Measurements from ENCODE around the gene HP1BP3. TPM values are rescaled to one million over a fixed set of nuclear protein-coding genes. Genes with fewer than 3 reads are reported as not detected.

HP1BP3 gene
- total RNA-seq, 4 donors from 2014 or later, result 108 to 342 (median 206) TPM

DNA sequence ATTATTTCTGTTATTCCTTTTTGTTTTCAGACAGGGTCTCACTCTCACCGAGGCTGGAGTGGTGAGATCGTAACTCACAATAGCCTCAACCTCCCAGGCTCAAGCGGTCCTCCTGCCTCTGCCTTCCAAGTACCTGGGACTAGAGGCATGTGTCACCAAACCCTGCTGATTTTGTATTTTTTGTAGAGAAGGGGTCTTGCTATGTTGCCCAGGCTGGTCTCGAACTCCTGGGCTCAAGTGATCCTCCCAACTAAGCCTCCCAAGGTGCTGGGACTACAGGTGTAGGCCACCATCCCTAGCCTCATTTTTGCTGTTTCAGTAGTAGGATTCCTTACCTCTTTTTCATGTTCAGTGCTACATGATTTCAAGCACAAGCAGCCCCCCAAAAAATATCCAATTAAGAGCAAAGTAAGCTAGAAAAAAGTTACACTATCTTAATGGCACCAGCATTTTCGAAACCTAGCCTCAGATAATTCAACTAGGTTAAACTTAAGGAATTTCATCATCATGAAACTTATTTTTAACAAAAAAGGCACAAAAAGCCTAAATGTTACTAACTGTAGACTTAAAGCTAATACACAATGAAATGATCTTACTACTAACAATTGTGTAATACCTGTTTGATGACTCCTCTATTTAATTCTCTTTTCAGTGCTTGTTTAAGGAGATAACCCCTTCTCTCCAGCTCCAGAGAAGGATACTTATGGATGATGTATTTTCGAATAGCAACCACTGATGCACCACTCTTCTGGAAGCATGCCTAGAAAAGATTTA is 16.6 kb downstream of the HP1BP3 start:
- DNase-seq, result no peak
- intact Hi-C loops (cut with DNase I; ENCODE audit: low total_unique reads), result no loop called here
- no peaks in the 10 kb centered on the region for H3K9me3 ChIP-seq
- H3K27me3 ChIP-seq, result no peaks in the 10 kb centered on the region
- no peaks in the 10 kb centered on the region for H3K4me1 ChIP-seq
- TF ChIP-seq POLR2A (IDR thresholded peaks at IDR 0.05), result no peak
- TF ChIP-seq, protein P1, sequence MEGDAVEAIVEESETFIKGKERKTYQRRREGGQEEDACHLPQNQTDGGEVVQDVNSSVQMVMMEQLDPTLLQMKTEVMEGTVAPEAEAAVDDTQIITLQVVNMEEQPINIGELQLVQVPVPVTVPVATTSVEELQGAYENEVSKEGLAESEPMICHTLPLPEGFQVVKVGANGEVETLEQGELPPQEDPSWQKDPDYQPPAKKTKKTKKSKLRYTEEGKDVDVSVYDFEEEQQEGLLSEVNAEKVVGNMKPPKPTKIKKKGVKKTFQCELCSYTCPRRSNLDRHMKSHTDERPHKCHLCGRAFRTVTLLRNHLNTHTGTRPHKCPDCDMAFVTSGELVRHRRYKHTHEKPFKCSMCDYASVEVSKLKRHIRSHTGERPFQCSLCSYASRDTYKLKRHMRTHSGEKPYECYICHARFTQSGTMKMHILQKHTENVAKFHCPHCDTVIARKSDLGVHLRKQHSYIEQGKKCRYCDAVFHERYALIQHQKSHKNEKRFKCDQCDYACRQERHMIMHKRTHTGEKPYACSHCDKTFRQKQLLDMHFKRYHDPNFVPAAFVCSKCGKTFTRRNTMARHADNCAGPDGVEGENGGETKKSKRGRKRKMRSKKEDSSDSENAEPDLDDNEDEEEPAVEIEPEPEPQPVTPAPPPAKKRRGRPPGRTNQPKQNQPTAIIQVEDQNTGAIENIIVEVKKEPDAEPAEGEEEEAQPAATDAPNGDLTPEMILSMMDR (IDR thresholded peaks at IDR 0.05), result no peak
- H3K4me3 ChIP-seq, result no peak overlapping the region
- no peak overlapping the region for H3K27ac ChIP-seq
- no peaks in the 10 kb centered on the region for H3K36me3 ChIP-seq

DNA sequence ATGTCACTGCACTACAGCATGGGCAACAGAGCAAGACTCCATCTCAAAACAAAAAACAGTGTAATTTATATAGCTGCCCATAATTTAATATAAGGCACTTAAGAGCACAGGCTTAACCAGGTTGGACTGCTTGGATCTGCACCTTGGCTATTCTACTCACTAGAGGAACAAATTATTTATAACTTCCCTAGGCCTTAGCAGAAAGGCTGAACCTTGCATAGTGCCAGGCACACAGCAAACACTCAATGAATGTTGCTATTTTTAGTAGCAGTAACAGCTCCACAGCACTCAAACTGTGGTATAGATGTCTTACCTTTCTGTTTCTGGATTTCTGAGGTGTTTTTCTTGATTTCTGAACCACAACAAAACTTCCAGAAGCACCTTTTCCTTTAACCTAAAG is 19.8 kb downstream of the HP1BP3 start:
- no peaks in the 10 kb centered on the region for H3K27me3 ChIP-seq
- H3K9me3 ChIP-seq, result no peaks in the 10 kb centered on the region
- no peak for TF ChIP-seq POLR2A (IDR thresholded peaks at IDR 0.05)
- TF ChIP-seq, protein P1 (IDR thresholded peaks at IDR 0.05), result no peak
- intact Hi-C loops (cut with DNase I; ENCODE audit: low total_unique reads), result no loop called here
- no peak overlapping the region for H3K27ac ChIP-seq
- H3K36me3 ChIP-seq, result no peaks in the 10 kb centered on the region
- DNase-seq, result no peak
- H3K4me3 ChIP-seq, result no peak overlapping the region
- H3K4me1 ChIP-seq, result no peaks in the 10 kb centered on the region

DNA sequence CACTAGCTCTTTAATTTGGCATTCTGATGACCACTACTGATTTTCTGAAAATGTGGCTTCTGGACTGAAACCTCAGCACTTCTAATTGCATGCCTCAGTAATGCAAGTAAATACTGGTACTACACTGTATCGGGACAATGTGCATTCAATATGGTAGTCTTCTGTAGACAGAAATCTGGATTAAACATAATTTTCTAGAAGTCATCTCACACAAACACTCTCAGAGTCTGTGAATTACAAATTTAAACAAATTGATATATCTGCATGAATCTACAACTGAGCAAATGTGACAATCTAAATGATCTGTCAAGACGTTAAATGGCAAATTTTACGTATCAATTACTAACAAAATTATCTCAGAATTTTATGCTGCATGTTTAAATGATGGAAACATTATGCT is 23.7 kb downstream of the HP1BP3 start:
- Histone ChIP-seq H3K27me3 (no peaks in the 10 kb centered on the region), H3K27ac (no peak overlapping the region), H3K9me3 (no peaks in the 10 kb centered on the region), H3K36me3 (no peaks in the 10 kb centered on the region), H3K4me3 (no peak overlapping the region), H3K4me1 (no peaks in the 10 kb centered on the region)
- intact Hi-C loops (cut with DNase I; ENCODE audit: low total_unique reads), result no loop called here
- DNase-seq, result no peak
- TF ChIP-seq, protein P1 (IDR thresholded peaks at IDR 0.05), result no peak
- TF ChIP-seq POLR2A (IDR thresholded peaks at IDR 0.05), result no peak

DNA sequence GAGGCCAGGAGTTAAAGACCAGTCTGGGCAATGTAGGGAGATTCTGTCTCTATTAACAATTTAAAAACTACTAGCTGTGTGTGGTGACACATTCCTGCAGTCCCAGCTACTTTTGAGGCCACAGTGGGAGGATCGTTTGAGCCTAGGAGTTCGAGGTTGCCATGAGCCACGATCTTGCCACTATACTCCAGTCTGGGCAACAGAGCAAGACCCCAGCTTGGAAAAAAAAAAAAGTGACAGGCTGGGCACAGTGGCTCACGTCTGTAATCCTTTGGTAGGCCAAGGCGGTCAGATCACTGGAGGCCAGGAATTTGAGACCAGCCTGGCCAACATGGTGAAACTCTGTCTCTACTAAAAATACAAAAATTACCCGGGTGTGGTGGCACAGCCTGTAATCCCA is 26.8 kb downstream of the HP1BP3 start:
- Histone ChIP-seq H3K4me1 (no peaks in the 10 kb centered on the region), H3K27me3 (no peaks in the 10 kb centered on the region), H3K27ac (no peak overlapping the region), H3K9me3 (no peaks in the 10 kb centered on the region), H3K4me3 (no peak overlapping the region), H3K36me3 (no peaks in the 10 kb centered on the region)
- TF ChIP-seq, protein P1 (IDR thresholded peaks at IDR 0.05), result no peak
- no peak for TF ChIP-seq POLR2A (IDR thresholded peaks at IDR 0.05)
- DNase-seq, result no peak
- intact Hi-C loops (cut with DNase I; ENCODE audit: low total_unique reads), result no loop called here

DNA sequence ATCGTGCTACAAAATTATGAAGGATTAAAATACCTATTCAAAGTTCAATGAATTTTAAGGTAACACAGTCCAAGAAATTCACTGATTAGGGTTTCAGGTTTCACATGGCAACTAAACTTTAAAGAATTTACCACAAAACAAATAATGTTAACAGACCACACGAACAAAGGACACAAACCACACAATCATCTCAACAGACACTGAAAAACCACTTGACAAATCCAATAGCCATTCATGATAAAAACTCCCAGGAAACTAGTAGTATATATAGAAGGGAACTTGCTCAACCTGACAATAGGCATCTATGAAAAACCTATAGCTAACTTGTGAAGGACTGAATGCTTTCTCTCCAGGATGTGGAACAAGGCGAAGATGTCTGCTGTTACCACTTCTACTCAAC is 33.5 kb downstream of the HP1BP3 start:
- Histone ChIP-seq H3K27me3 (no peaks in the 10 kb centered on the region), H3K4me1 (no peaks in the 10 kb centered on the region), H3K4me3 (no peak overlapping the region), H3K27ac (no peak overlapping the region), H3K36me3 (no peaks in the 10 kb centered on the region), H3K9me3 (no peaks in the 10 kb centered on the region)
- no peak for DNase-seq
- intact Hi-C loops (cut with DNase I; ENCODE audit: low total_unique reads), result no loop called here
- no peak for TF ChIP-seq POLR2A (IDR thresholded peaks at IDR 0.05)
- TF ChIP-seq, protein P1 (IDR thresholded peaks at IDR 0.05), result no peak
